Muscle of arm (tissue), 12 donors: Measurements from ENCODE around the gene SLC10A7. TPM values are rescaled to one million over a fixed set of nuclear protein-coding genes. Genes with fewer than 3 reads are reported as not detected.

Source experiments
- DNase-seq: peaks from one replicate; pipeline ENCODE4 v3.0.0-alpha.2; 2013
- polyA plus RNA-seq, 12 donors: library from polyadenylated mRNA; unstranded; fragments of 120-200 nt; gene quantifications; one replicate each; pipeline ENCODE4 v1.2.1, GENCODE V29; 2013; ENCODE audit not compliant: insufficient read length in 12 of 12

SLC10A7 gene
- polyA plus RNA-seq, 12 donors = 4.1 to 14.2 (median 9.1) TPM; not detected in 1

DNA sequence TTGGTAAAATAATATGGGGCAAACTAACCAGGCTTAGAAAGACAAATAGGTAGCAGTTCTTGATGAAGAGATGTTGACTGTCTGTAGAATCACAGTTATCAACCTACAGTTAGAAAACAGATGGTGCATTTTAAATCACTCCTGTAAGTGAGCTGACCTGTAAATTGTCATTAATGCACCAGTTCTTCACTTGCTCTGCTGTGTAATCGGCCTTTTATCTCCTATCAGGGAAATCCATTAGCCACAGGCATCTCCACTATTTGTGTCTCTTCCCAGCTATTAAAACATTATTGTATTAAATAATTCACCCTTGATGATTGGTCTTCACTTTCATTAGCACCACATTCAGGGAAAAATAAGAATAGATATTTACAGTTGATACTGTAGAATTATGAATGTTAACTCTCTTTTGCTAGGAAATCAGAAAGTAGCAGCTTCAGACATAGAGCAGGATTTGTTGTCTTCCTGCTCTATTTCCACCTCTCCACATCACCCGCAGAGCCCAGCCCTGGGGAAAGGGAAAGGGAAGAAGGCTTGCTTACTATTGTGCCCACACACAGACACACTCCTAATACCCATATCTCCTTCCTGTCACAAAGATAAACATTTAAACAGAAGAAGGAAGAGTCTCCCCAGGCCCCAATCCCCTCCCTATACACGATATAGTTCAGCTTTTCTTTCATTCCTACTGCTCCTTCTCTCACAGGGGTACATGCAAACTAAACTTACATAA, 210.3 kb downstream of the SLC10A7 start:
- no peak for DNase-seq

DNA sequence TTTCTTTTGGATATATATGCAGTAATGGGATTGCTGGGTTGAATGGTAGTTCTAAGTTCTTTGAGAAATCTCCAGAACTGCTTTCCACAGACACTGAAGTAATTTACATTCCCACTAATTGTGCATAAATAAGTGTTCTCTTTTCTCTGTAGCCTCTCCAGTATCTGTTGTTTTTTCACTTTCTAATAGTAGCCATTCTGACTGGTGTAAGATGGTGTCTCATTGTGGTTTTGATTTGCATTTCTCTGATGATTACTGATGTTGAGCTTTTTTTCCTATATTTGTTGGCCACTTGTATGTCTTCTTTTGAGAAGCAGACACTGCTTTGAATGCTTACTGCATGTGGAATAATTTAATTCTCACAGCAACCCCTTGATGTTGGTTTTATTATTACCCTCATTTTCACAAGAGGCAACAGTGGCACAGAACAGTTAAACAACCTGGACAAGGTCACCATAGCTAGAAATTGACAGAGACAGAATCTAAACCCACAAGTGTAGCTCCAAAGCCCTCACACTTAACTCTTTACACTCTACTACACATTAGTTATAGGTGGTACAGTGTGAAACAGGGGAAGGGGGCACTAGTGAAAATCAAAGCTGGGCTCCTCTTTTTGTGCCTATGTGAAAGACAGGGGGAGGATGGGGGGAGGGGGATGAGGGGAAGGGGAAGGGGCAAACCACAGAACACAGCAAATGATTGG, 211.3 kb downstream of the SLC10A7 start:
- DNase-seq = no peak

DNA sequence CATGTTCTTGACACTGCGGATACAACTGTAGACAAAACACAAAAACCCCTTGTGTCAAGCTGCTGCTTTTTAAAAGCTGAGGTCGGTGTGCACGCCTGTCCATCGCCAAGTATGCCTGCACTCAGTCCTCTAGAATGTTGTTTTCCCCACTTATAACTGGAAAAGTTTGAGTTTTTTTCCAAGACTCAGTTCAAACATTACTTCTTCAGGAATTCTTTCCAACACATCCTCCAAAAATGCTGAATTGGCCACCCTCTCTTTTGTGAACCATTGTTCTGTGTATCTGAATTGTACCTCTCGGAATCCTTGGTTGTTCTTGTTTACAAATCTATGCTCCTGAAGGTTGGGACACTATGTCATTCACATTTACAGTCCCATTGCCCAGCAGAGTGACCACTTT, 212.8 kb downstream of the SLC10A7 start:
- DNase-seq = peak; percentile 44

DNA sequence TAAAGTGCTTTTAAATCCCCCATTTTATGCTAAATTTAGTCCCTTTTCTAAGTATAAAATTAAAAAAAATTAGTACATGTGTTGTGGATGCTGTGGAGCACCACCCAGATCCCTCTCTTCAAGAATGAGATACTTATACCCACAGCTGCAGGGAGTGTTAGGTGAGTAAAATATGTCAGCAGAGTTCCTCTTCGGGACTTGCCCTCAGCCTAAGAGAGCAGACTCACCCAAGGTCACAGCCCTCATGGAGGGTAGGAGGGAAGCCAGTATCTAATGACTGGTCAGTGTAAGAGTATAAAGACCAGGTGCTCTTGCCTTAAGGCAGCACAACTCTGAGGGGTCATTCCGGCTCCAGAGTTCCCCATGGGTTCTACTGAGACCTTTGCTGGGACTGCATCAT, 218.9 kb downstream of the SLC10A7 start:
- no peak for DNase-seq

DNA sequence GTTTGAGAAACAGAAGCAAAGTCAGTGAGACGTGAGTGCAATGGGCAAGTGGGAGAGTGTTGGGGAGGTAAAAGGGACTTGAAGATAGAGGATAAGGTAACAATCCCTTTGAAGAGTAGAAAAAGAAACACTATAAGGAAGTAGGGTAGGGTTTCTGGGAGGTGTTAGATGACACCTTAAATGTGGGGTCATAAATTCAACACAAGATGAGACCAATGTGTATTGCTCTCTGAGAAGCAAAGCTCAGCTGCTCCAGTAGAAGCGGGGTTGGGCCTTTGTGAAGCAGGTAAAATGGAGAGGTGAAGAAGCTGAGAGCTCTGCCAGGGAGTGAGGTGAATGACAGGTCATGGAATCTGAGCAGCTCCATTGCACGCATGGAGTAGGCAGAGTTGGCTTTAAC, 222.1 kb downstream of the SLC10A7 start:
- no peak for DNase-seq

DNA sequence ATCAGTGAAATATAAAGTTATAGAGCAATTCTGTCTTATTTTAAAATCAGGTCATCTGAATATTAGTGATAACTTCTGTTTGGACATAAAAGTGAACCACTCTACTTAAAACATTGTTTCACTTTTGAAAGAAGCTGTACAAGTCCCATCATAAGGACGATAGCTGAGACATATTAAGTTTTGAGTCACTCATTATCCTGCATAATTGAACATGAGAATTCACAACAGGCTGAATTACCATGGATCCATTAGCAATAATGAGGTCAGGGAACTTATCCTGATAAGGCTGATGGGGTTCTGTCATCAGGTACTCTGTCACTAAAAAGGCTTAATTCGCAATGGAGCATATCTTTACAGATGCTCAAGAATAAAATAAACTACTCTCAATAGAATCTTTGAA, 227.0 kb downstream of the SLC10A7 start:
- DNase-seq = no peak

DNA sequence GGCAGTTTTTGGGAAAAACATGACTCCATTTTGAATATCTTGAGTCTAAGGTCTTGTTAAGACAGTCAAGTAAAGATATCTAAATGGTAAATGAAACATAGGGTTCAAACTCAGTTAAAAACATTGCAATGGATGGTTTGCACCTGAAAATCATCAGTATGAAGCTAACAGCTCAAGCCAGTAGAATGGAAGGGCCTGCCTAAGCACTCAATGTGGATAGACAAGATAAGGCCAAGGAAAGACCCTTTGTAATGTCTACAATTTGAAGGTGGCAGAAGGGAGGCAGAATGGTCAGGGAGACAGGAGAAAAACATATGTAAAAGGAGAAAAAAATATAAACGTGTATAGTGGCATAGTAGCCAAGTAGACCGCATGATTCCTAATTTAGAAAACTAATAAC, 229.2 kb downstream of the SLC10A7 start:
- DNase-seq = no peak

DNA sequence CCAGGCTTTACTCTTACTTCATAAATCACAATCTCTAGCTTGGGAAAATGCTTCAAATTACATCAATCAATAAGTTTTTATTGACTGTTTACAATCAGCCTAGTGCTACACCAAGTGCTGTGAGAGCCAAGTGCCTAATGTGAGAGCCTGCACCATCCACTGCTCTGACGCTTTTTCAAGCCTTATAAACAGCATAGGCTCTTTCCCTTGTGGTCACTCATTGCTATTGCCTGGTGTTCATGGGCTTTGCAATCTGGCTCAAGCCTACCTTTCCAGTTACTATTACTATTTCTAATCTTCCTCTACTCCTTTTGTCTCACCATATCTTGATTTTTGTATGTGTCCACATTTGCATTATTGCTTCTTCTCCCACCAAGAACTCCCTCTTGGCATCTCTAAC, 230.4 kb downstream of the SLC10A7 start:
- no peak for DNase-seq

DNA sequence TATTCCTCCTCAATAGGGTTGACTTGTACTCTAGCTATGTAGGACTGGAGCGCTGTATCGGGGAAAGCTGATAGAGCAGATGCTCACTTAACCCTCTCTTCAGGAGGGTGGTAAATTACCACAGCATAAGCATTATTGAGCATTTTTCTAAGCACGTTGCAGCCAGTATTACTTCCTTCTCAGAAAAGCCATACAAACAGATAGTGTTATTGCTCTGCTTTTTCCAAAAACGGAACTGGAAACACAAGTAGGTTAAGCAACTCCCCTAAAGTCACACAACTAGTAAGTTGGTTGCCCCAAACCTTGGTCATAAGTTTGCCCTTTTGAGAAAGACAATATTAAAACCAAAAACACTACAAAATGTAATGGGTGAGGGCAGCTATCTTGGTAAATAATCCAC, 233.5 kb downstream of the SLC10A7 start:
- no peak for DNase-seq

DNA sequence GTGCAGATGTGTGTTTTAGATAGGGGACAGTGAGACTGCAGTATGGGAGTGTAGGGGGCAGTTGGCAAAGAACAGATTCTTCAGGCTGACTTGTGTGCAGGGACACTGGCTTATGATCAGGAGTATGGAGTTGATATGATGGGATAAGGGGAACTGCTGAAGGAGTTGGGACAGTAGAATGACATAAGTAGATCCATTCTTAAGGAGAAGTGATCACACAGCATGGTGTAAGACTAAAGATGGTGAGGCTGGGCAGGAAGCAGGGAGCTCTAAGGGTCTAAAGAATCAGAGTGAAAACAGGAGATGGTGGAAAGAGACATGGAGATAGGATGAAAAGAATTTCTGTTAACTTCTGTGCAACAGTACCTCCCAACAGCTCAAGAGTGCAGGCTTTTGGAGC, 236.7 kb downstream of the SLC10A7 start:
- no peak for DNase-seq

DNA sequence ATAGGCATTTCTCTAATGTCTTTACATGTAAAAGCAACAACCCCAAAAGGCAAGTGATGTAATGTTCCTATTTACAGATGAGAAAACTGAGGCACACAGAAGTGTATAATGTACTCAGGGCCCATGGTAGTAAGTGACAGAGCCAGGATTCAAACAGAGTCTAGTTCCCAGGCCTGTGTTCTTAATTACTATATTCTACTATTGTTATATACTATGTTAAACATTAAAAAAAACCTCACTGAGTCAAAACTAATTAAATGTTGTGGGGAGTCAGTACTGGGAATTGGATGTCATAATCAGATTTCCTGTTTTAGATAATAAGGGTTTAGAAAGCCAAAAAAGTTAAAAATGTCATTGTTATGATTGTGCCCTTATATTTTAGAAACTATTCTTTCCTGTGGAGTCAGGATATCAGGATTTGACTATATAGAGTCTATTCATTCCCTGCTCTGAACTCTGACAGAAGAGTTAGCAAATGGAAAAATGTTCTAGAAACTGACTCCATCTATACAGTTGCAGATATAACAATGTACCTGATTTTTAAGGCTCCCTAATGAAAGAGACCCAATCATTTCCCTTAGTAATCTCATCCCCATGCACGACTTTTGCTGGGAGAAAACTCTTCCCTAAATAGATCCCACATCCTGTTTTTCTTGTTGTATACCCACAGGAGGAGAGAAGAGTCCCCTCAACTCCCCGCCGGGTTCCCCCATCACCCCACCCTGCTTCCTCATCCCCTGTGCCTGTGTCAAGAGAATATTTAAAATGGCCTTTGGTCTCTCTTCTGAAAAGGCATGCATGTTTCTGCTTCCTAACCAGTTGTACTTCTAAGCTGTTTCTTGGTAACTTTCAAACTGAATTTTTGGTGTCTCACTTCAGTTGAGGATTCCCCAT, 237.7 kb downstream of the SLC10A7 start:
- DNase-seq = no peak

DNA sequence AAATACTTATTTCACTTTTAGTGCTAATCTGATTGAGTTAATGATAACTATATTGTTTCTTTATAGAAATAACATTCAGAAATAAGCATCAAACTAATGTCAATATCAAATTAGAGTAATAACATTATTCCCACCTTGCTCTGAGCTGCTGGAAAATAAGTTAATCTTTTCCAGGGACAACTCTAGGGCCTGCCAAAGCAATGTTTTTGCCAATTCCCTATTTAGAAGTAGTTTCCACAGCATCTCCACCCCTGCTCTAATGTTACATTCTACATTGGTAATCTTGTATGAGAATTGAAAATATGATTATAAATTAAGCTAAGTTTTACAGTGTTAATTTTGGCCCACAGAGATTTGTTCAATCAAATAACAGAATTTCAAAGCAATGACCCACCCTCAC, 239.1 kb downstream of the SLC10A7 start:
- DNase-seq = peak; percentile 45

DNA sequence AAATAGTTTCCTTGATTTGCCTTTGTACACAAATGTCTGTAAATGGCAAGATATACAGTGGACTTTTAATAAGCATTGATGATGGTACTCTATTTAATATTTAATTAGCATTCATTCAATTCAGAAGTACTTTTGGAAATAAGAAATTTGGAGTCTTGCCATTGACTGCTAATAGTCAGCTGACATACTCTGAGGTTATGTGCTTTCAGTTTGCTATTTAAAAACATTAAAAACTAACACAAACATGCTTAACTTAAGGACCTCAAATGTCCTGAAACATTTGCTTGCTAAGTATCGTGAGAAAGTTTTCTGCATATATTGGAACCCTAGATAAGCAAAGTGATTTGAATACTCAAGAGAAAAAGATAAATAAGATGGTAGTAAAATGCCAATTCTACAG, 242.8 kb downstream of the SLC10A7 start:
- DNase-seq = no peak

DNA sequence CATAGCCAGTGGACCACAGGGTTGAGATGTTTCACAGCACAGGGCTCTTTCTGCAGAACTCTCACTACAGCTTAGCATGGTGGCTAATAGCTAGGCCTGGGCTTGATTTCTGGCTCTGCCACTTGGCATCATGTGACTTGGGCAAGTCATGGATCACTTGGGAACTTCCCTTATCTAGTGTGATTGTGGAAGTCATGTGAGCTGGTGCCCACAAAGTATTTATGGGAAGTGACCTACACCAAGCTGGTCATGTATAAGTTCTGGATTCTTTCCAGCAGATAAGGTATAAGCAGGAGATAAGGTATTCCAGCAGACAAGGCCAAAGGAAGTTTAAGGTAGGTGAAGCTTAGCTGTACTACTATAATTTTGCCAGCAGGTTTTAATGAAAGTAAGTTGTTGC, 246.4 kb downstream of the SLC10A7 start:
- no peak for DNase-seq

DNA sequence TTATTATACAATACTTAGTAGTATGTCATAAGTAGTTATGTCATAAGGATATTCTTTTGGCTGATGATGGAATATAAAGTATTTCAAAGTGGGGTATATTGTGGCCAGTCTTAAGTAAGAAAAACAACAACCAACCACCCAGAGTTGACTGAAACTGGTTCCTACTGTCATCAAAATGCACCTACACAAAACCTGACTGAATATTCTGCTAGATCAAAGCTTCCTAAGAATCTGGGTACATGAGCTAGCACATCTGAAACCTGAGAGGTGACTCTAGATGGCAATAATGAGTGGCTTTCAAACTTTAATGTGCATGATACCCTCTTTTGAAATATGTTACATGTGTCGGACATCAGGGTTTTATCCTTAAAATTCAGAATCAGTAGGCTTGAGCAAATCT, 247.0 kb downstream of the SLC10A7 start:
- DNase-seq = no peak

DNA sequence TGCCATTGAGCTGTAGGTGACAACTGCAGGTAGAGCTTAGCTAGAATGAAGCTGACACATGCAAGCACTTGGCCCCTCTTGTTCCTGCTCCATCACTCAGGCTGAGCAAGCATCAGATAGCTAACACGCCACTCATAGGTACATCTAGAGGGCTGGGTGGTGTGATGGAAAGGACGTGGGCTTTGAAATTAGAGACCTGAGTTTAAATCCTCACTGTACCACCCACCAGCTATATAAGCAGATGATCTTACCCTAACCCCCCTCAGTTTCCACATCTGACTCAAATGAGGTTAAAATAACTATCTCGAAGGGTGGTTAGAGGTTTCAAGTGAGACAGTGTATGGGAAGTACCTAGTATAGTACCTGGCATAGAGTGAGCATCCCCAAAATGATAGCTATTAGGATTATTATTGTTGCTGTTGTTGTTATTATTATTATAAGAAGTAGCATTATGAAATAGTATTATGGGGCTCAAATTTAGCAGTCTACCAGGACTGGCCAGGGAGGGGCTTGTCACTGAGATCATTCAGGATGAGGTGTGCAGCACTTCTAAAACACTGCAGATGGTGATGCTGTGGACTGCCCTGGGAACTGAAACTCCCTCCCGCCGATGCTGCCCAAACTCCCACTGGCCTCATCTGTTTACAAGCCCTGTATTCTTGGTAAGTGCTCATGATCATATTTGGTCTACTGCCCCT, 248.4 kb downstream of the SLC10A7 start:
- no peak for DNase-seq

DNA sequence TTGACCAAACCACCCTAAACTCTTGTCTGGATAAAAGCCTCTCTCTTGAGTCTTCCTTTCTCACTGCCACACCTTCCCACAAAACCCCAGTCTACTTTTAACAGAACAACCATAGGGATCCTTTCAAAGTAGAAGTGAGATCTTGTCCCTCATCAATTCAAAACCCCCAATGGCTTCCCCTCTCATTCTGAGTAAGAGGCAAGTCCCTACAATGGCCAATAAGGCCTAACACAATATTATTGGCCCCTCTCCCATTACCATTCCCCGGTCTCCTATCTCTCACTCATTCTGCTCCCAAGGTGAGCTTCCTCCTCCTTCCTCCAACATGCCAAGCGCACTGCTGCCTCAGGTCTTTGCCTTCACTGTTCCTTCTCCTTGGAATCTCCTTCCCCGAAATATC, 250.3 kb downstream of the SLC10A7 start:
- no peak for DNase-seq

DNA sequence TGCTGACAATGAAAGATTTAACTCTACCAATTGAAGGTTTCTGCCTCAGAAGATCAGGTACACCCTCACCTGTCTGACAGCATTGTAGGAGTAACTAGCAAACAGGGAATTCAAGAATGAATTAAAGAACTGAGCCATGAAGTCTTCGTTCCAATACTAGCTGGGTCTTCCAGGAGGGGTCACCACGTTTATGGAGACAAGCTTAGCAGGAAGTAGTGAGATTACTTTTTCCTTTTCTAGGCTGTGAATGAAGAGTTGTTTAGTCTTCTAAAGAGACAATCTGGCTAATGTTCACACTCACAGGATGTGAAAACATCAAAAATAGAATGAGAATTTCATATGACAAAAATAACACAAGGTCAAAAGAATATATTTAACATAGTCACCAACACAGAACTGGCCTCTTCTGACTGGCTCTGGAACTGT, 252.5 kb downstream of the SLC10A7 start:
- DNase-seq = no peak

DNA sequence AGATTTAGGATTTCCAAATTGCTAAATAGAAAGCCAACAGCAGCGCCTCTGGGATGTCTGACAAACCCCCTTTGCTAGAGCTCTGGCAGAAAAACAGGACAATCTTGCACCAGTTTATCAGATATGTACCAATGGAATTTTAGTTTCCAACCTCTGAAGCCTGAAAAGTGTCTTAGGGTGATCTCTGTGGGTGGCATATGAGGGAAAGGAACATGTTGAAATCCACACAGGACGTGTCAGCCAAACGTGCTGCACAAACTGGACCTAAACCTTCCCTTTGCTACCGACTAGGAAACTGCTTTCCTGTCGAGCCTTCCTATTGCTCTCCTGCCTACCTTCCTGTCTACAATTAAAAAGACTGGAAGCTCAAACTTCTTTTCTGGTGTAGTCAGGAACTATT, 253.9 kb downstream of the SLC10A7 start:
- DNase-seq = no peak

DNA sequence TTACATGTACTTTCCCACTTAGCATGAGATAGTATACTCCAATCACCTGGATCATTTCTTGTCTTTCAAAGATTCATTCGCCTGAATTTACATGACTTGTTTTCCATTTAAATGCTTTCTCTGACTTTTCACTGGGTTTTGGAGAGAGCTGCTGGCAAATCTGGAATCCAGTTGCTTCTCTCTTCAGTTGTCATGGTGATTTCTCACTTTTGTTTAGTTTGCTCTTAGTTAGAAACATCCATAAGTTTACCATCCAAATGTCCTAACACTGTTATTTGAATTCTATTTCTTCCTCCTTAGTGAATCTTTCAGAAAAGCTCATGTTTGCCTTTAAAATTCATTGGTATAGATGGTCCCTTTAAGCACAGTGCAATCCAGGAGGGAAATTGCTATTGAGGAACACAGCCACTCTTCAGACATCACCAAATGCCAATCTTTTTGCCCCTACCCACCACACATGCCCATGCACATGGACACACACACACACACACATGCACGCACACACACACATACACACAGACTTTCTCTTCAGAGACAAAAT, 255.7 kb downstream of the SLC10A7 start:
- DNase-seq = no peak

DNA sequence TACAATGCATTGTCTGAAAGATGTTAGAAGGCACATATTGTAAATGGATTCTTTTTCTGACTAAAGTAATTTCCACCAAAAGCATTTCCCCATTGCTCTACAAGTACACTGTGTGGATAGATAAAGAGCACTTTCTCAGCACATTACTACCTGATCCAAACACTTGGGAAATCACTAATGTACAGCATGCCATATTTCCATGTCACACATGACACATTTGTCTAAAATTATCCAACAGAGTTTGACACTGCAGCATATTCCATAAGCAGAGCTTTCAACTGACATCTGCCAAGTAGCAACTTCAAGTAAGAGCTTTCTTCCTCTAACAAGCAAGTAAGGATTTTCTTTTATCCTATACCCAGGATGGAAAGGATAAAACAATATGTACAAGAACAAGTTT, 257.9 kb downstream of the SLC10A7 start:
- no peak for DNase-seq

DNA sequence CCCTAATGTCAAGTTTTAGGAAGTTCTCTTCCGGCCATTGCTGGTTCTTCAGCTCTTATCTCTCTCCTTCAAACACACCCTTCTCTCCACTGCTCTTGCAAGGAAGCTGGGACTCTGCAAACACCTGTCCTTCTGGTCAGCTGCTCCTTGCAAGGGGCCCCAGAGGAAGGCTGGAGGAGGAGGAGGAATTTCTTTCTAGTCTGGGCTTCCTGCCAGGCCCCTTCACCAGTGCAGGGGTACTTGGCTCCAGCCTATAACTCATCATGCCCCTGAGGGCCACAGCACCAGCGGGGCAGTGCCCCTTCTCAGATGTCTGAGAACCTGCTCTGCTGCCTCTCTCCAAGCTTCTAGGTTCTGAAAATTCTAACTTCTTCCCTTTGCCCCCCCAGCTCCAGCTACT, 260.7 kb downstream of the SLC10A7 start:
- DNase-seq = no peak
